ENCODE data around the gene KREMEN2.

Gene KREMEN2

DNA sequence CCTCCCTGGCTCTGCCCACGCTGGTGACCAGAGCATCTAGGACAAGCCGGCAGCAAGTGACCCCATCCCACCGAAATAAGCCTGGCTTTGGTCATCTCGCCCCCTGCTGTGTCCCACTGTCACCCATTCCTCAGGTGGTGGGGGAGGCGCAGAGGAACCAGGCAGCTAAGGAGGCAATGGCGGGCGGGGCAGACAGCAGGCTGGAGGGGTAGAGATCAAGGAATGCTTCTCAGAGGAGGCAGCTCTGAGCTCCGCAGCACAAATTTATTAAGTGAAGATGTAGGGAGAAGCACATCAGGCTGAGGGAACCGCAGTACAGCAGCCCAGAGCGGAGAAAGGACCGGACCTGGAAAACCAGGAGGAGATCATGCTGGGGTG is 7.5 kb upstream of the KREMEN2 start:
- no peaks in the 10 kb centered on the region for H3K36me3 ChIP-seq (ENCODE audit: control insufficient read depth in 1 of 2, insufficient read depth in 2 of 2, low read length in 2 of 2)
- no peak overlapping the region for H3K27ac ChIP-seq (ENCODE audit: low read length)
- no peaks in the 10 kb centered on the region for H3K4me1 ChIP-seq (ENCODE audit: control insufficient read depth in 1 of 2, insufficient read depth in 2 of 2, low read length in 2 of 2)
- H3K27me3 ChIP-seq (ENCODE audit: low read depth, low read length) = peaks cover 11% of the 10 kb centered on the region
- H3K9me3 ChIP-seq (ENCODE audit: control insufficient read depth in 1 of 2, low read length in 2 of 2) = no peaks in the 10 kb centered on the region
- H3K4me3 ChIP-seq (ENCODE audit: low read depth in 1 of 2, low read length in 2 of 2) = no peak overlapping the region

DNA sequence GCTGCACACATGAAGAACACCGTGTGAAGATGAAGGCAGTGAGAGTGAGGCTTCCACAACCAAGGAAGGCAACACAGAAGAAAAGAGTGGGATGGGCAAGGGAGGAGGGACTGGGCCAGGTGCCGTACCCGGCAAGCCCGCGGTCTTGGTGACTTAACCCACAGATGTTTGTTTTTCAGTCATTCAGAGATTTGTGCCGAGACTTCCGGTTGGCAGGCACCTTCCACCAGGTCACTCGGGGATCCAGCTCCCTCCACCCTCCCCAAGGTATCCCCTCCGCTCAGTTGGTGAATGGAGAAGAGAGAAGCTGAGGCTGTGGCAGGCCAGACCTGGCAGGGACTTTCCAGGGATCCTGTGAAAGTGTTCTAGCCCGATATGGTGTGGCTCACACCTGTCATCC is 4.9 kb upstream of the KREMEN2 start:
- Histone ChIP-seq H3K27me3 (ENCODE audit: low read depth, low read length) (peaks cover 35% of the 10 kb centered on the region), H3K27ac (ENCODE audit: low read length) (no peak overlapping the region), H3K4me3 (ENCODE audit: low read depth in 1 of 2, low read length in 2 of 2) (no peak overlapping the region), H3K4me1 (ENCODE audit: control insufficient read depth in 1 of 2, insufficient read depth in 2 of 2, low read length in 2 of 2) (peaks cover 0 to 17% of the 10 kb centered on the region in 2 donors), H3K9me3 (ENCODE audit: control insufficient read depth in 1 of 2, low read length in 2 of 2) (no peaks in the 10 kb centered on the region), H3K36me3 (ENCODE audit: control insufficient read depth in 1 of 2, insufficient read depth in 2 of 2, low read length in 2 of 2) (no peaks in the 10 kb centered on the region)

DNA sequence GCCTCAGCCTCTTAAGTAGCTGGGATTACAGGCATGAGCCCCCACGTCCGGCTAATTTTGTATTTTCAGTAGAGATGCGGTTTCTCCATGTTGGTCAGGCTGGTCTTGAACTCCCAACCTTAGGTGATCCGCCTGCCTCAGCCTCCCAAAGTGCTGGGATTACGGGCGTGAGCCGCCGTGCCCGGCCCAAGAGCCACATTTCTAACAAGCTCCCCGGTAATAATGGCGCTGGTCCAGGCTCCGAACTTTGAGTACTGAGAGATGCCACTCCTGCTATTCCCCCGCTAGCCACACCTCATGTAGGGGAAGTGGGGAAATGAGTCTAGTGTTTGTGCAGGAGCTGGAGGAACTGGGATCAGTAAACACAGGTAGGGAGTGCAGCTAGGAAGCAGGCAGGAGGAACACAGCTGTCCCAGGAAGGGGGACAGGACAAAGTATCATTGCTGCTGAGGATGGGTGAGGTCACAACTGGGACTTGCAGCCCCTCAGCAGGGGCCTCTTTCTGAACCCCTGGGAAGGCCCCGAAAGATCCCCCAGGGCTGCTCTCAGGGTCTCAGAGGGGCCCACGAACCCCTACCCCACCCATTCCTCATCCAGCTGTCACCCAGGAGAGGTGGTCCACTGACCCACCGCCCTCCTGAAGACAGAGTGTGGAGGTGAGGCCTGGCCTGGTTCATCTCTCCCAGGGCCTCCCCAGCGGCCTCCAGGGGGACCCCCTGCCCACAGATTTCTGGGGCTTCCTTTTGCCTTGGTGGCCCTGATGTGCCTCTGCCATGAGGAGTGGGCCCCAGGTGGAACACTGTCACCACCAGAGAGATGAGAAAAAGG is 3.7 kb upstream of the KREMEN2 start:
- Histone ChIP-seq H3K27ac (ENCODE audit: low read length) (no peak overlapping the region), H3K27me3 (ENCODE audit: low read depth, low read length) (peaks cover 37% of the 10 kb centered on the region), H3K36me3 (ENCODE audit: control insufficient read depth in 1 of 2, insufficient read depth in 2 of 2, low read length in 2 of 2) (no peaks in the 10 kb centered on the region), H3K9me3 (ENCODE audit: control insufficient read depth in 1 of 2, low read length in 2 of 2) (no peaks in the 10 kb centered on the region), H3K4me1 (ENCODE audit: control insufficient read depth in 1 of 2, insufficient read depth in 2 of 2, low read length in 2 of 2) (peaks cover 0 to 25% of the 10 kb centered on the region in 2 donors), H3K4me3 (ENCODE audit: low read depth in 1 of 2, low read length in 2 of 2) (no peak overlapping the region)

DNA sequence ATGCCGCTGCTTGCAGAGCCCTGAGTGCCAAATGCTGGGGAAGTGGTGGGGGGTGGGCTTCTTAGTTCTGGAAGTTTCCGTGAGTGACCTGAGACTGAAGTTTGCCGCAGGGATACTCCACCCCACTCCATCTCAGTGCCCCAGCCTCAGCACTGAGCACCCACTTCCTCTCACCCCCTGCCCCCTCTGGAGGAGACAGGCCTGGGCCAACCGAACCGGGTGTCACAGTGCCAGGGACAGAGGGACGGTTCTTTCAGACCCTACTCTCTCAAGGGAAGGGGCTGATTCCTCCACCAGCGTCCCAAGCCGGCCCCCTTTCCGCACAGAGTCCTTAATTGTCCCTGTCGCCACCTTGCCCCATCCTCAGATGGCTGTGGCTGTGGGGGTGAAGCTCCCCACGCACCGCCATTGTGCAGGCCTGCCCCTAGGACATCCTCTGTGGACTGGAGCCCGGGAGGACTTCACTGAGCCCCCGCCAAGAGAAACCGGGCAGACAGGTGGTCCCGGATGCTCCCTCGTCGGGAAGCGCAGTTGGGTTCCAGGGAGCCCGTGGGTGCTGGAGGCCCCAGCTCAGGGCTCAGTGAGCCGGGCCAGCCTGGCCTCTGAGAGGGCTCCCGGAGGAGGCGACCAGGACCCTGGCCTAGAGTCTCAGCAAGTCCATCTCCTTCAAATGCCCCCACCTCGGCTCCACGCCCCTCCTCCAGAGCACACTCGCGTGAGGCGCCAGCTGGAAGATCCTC is 1.6 kb upstream of the KREMEN2 start:
- Histone ChIP-seq H3K4me1 (ENCODE audit: control insufficient read depth in 1 of 2, insufficient read depth in 2 of 2, low read length in 2 of 2) (peaks cover 0 to 35% of the 10 kb centered on the region in 2 donors), H3K27ac (ENCODE audit: low read length) (no peak overlapping the region), H3K9me3 (ENCODE audit: control insufficient read depth in 1 of 2, low read length in 2 of 2) (no peaks in the 10 kb centered on the region), H3K27me3 (ENCODE audit: low read depth, low read length) (peaks cover 46% of the 10 kb centered on the region), H3K36me3 (ENCODE audit: control insufficient read depth in 1 of 2, insufficient read depth in 2 of 2, low read length in 2 of 2) (no peaks in the 10 kb centered on the region), H3K4me3 (ENCODE audit: low read depth in 1 of 2, low read length in 2 of 2) (no peak overlapping the region)

DNA sequence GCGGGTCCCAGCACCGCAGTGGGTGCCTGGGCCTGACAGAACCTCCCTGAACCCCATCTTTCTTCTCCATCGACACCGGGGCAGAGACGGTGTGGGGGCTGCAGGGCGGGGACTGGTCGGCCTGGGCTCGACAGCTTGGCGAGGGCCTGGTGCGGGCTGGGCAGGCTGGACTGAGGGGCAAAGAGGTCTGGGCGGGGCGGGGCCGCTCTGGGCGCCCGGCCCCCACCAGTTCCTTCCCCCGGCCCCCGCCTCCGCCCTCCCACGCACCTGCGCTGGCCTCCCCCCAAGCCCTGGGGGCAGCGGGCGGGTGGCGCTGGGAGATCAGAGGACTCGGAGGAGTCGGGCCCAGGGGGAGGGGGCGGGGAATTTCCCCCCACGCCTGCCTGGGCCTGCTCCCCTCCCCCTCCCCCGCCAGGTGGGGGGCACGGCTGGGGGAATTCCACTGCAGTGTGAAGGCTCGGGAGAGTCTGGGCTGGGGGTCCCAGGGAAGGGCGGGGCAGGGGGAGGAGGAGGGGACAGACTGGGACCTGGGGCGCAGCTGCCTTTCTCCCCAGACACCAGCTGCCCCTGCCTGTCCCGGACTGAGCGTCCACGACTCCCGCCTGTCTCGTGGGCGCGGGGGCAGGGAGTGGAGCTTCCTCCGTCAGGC is 877 bp upstream of the KREMEN2 start:
- Histone ChIP-seq H3K4me1 (ENCODE audit: control insufficient read depth in 1 of 2, insufficient read depth in 2 of 2, low read length in 2 of 2) (peaks cover 0 to 42% of the 10 kb centered on the region in 2 donors), H3K36me3 (ENCODE audit: control insufficient read depth in 1 of 2, insufficient read depth in 2 of 2, low read length in 2 of 2) (no peaks in the 10 kb centered on the region), H3K9me3 (ENCODE audit: control insufficient read depth in 1 of 2, low read length in 2 of 2) (no peaks in the 10 kb centered on the region), H3K4me3 (ENCODE audit: low read depth in 1 of 2, low read length in 2 of 2) (peak overlapping the region in 1 of 2 donors; percentile 56), H3K27me3 (ENCODE audit: low read depth, low read length) (peaks cover 52% of the 10 kb centered on the region), H3K27ac (ENCODE audit: low read length) (no peak overlapping the region)

DNA sequence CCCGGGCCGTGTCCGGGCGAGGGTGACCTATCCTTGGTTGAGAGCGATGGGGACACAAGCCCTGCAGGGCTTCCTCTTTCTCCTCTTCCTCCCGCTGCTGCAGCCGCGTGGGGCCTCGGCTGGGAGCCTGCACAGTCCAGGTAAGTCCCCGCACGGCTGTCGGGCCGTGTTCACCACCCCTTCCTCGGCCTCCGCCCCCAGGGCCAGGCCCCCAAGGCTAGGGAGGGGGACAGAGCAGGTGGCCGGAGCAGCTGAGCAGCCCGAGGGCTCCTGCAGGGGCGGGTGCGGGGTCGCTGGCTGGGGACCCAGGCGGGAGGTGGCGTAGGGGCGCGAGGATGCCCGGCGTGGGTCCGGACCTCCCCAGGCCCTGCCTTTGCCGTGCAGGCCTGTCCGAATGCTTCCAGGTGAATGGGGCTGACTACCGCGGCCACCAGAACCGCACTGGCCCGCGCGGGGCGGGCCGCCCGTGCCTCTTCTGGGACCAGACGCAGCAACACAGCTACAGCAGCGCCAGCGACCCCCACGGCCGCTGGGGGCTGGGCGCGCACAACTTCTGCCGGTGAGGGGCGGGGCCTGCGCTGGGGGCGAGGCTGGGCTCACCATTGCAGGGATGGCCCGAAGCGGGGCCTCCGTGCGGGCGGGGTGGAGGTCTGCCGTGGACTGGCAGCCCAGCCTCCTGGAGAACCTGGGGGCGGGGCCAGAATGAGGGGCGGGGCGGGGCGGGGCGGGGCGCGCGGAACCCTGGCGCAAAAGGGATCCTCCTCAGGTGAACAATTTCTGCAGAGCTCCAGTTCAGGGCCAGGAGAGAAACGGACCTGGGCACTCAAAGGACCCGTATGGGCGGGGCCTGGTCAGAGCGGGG is 631 bp downstream of the KREMEN2 start:
- H3K36me3 ChIP-seq (ENCODE audit: control insufficient read depth in 1 of 2, insufficient read depth in 2 of 2, low read length in 2 of 2) = no peaks in the 10 kb centered on the region
- peaks cover 53% of the 10 kb centered on the region for H3K27me3 ChIP-seq (ENCODE audit: low read depth, low read length)
- peak overlapping the region; percentile 3 to 56 for H3K4me3 ChIP-seq (ENCODE audit: low read depth in 1 of 2, low read length in 2 of 2)
- no peaks in the 10 kb centered on the region for H3K9me3 ChIP-seq (ENCODE audit: control insufficient read depth in 1 of 2, low read length in 2 of 2)
- no peak overlapping the region for H3K27ac ChIP-seq (ENCODE audit: low read length)
- peaks cover 0 to 53% of the 10 kb centered on the region in 2 donors for H3K4me1 ChIP-seq (ENCODE audit: control insufficient read depth in 1 of 2, insufficient read depth in 2 of 2, low read length in 2 of 2)

DNA sequence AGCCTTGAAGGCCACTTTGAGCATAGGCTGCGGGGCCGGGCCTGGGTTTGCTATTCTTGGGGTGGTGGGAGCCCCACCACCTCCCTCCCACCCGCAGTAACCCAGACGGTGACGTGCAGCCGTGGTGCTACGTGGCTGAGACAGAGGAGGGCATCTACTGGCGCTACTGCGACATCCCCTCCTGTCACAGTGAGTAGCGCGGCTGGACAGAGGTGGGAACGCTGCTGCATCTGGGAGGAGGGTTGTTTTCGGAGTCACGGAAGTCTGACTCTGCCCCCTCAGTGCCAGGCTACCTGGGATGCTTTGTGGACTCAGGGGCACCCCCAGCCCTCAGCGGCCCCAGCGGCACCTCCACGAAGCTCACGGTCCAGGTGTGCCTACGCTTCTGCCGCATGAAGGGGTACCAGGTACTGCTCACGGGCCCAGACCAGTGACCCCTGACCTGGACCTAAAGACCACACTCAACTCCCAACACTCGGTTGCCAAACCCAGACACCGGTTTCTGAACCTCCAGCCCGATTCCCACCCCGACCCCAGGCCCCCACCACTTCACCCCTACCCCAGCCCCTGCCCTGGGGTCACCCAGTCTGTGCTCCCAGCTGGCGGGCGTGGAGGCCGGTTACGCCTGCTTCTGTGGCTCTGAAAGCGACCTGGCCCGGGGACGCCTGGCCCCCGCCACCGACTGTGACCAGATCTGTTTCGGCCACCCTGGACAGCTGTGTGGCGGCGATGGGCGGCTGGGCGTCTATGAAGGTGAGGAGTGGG is 2.1 kb downstream of the KREMEN2 start:
- peaks cover 49% of the 10 kb centered on the region for H3K27me3 ChIP-seq (ENCODE audit: low read depth, low read length)
- H3K27ac ChIP-seq (ENCODE audit: low read length) = no peak overlapping the region
- H3K4me1 ChIP-seq (ENCODE audit: control insufficient read depth in 1 of 2, insufficient read depth in 2 of 2, low read length in 2 of 2) = peaks cover 3 to 58% of the 10 kb centered on the region in 2 donors
- H3K9me3 ChIP-seq (ENCODE audit: control insufficient read depth in 1 of 2, low read length in 2 of 2) = no peaks in the 10 kb centered on the region
- H3K36me3 ChIP-seq (ENCODE audit: control insufficient read depth in 1 of 2, insufficient read depth in 2 of 2, low read length in 2 of 2) = no peaks in the 10 kb centered on the region
- H3K4me3 ChIP-seq (ENCODE audit: low read depth in 1 of 2, low read length in 2 of 2) = peak overlapping the region in 1 of 2 donors; percentile 35

DNA sequence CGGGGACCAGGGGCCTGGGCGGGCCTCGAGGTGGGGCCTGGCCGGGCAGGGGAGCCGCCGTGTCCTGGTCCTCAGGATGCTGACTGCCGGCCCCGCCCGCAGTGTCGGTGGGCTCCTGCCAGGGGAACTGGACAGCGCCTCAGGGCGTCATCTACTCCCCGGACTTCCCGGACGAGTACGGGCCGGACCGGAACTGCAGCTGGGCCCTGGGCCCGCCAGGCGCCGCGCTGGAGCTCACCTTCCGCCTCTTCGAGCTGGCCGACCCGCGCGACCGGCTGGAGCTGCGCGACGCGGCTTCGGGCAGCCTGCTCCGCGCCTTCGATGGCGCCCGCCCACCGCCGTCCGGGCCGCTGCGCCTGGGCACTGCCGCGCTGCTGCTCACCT is 2.7 kb downstream of the KREMEN2 start:
- peaks cover 3 to 58% of the 10 kb centered on the region in 2 donors for H3K4me1 ChIP-seq (ENCODE audit: control insufficient read depth in 1 of 2, insufficient read depth in 2 of 2, low read length in 2 of 2)
- H3K27ac ChIP-seq (ENCODE audit: low read length) = no peak overlapping the region
- no peaks in the 10 kb centered on the region for H3K9me3 ChIP-seq (ENCODE audit: control insufficient read depth in 1 of 2, low read length in 2 of 2)
- peaks cover 49% of the 10 kb centered on the region for H3K27me3 ChIP-seq (ENCODE audit: low read depth, low read length)
- H3K36me3 ChIP-seq (ENCODE audit: control insufficient read depth in 1 of 2, insufficient read depth in 2 of 2, low read length in 2 of 2) = no peaks in the 10 kb centered on the region
- peak overlapping the region in 1 of 2 donors; percentile 35 for H3K4me3 ChIP-seq (ENCODE audit: low read depth in 1 of 2, low read length in 2 of 2)

DNA sequence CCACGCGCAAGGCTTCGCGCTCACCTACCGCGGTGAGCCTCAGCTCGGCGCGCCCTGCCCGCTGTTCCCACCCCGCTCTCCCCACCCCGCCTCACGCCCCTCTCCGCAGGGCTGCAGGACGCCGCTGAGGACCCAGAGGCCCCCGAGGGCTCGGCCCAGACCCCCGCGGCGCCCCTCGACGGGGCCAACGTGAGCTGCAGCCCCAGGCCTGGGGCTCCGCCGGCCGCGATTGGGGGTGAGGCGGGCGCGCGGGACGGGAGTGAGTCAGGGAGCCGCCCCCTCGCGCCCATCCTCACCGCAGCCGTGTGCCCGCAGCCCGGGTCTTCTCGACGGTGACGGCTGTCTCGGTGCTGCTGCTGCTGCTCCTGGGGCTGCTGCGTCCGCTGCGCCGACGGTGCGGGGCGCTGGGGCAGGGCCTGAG is 3.1 kb downstream of the KREMEN2 start:
- Histone ChIP-seq H3K27me3 (ENCODE audit: low read depth, low read length) (peaks cover 45% of the 10 kb centered on the region), H3K4me1 (ENCODE audit: control insufficient read depth in 1 of 2, insufficient read depth in 2 of 2, low read length in 2 of 2) (peaks cover 3 to 58% of the 10 kb centered on the region in 2 donors), H3K4me3 (ENCODE audit: low read depth in 1 of 2, low read length in 2 of 2) (peak overlapping the region in 1 of 2 donors; percentile 35), H3K9me3 (ENCODE audit: control insufficient read depth in 1 of 2, low read length in 2 of 2) (no peaks in the 10 kb centered on the region), H3K36me3 (ENCODE audit: control insufficient read depth in 1 of 2, insufficient read depth in 2 of 2, low read length in 2 of 2) (no peaks in the 10 kb centered on the region), H3K27ac (ENCODE audit: low read length) (no peak overlapping the region)

DNA sequence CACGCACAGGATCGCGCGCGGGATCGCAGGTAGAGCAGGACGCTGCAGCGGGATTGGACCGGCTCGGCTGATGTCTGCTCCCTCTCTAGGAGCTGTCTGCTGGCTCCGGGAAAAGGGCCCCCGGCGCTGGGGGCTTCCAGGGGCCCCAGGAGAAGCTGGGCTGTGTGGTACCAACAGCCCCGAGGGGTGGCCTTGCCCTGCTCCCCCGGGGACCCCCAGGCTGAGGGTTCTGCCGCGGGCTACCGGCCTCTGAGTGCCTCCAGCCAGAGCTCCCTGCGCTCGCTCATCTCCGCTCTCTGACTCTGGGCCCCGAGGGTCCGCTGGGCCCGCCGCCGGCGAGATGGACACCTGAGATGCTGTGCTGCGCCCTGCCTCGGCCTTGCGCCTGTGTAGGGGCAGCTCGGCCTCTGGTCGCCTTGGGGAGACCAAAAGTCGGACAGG is 3.7 kb downstream of the KREMEN2 start:
- Histone ChIP-seq H3K27ac (ENCODE audit: low read length) (no peak overlapping the region), H3K4me3 (ENCODE audit: low read depth in 1 of 2, low read length in 2 of 2) (no peak overlapping the region), H3K9me3 (ENCODE audit: control insufficient read depth in 1 of 2, low read length in 2 of 2) (no peaks in the 10 kb centered on the region), H3K27me3 (ENCODE audit: low read depth, low read length) (peaks cover 40% of the 10 kb centered on the region), H3K4me1 (ENCODE audit: control insufficient read depth in 1 of 2, insufficient read depth in 2 of 2, low read length in 2 of 2) (peaks cover 3 to 56% of the 10 kb centered on the region in 2 donors), H3K36me3 (ENCODE audit: control insufficient read depth in 1 of 2, insufficient read depth in 2 of 2, low read length in 2 of 2) (no peaks in the 10 kb centered on the region)
